PC-3 (cell line): ENCODE measurements around the gene SP100.

ENCODE experiments used
- CTCF ChIP-seq: fragments of 300-600 bp; sonication (generic); conservative IDR thresholded peaks from 2 replicates; pipeline ENCODE4 v1.5.1; 2017; ENCODE audit warnings: antibody characterized with exemption, low read depth, mild to moderate bottlenecking, low read length
- EZH2phosphoT487 ChIP-seq: fragments of 300-600 bp; sonication (generic); IDR thresholded peaks from 2 replicates; pipeline ENCODE4 v1.6.1; 2018; ENCODE audit warnings: mild to moderate bottlenecking, antibody characterized with exemption, low read length, borderline replicate concordance

GRCh38 chr2:230400454-230400853, 15.5 kb upstream of the SP100 start:
- TF ChIP-seq EZH2phosphoT487 (no peak), CTCF (no peak)
